Stimulated activated CD8-positive, alpha-beta memory T cell treated with anti-CD3 and anti-CD28 coated beads, Interleukin-7, amount 100 ng/mL, for 48 hours (primary cell): ENCODE measurements around the gene LRRFIP1.
"Not testable (repeated sequence)": the region's sequence is repeated elsewhere in the genome, so short reads cannot be mapped to it uniquely, and the experiment has no call there.

Experiments used
- DNase-seq, 2 donors: peaks; one replicate each; pipeline ENCODE4 v3.0.0-alpha.2; 2020; ENCODE audit warnings: low read depth in 1 of 2; ENCODE audit errors: extremely low read depth in 1 of 2

Gene LRRFIP1

DNA sequence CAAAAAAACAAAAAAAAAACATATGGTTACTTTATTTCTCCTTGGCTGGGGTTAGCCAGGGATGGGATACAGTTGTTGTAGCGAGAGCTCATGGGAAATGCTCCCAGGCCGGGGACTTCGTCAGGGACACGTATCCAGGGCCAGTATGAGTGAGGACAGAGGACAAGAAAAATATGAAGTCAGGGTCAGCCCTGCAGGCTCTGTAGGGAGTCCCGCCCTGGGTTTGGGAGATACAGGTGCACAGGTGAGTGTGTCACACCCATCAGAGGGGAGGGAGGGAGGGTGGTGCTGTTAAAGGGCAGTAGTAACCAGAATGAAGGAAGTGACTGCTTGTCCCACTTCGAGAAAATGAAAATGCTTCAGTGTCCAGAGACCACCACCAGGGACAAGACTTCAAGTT lies 115.6 kb downstream of the LRRFIP1 start:
- DNase-seq, result no peak

DNA sequence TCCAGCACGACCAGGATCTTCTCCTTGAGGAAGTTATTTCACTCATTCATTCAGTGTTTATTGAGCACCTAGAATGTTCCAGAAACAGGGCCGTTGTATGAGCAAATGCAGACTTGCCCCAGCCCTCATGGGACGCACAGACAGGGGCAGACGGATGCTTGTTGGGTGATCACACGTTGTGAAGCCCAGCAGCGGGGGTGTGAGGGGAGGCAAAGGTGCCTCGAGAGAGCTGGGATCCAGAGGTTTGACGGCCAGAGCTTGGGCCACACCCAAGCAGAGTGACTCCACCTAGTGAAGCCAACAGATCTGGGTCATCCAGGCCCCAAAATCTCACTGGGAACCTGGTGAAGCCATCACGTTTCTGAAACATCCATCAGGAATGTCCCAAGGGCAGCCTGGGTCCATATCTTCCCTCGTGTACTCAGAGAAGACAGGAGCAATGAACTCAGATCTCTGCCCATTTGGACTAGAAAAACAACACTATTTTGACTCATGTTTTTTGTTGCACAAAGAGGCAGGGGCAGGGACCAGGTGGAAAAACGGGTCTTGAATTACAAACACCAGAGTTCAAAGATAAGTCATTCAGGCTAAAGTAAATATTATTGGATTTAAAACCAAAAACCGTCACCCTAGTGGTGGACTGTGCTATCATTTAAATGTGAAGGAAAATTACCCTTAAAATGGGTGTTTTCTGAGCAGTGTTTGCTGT lies 116.3 kb downstream of the LRRFIP1 start:
- no peak for DNase-seq

DNA sequence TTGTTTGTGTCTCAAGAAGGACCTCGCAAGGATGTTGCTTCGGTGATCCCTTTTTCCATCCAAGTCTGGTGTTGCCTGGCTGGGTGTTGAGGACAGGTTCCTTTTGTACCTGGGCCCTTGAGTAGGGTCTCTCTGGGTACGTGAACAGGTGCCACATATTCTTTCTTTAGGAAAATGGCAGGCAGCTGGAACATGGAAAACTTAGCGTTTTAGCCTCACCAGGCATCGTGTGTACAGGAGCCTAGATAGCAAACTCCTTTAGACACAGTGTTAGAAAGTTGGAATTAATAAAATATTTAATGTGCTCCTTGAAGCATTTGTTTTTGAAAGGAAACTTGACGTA lies 116.9 kb downstream of the LRRFIP1 start:
- DNase-seq, result no peak

DNA sequence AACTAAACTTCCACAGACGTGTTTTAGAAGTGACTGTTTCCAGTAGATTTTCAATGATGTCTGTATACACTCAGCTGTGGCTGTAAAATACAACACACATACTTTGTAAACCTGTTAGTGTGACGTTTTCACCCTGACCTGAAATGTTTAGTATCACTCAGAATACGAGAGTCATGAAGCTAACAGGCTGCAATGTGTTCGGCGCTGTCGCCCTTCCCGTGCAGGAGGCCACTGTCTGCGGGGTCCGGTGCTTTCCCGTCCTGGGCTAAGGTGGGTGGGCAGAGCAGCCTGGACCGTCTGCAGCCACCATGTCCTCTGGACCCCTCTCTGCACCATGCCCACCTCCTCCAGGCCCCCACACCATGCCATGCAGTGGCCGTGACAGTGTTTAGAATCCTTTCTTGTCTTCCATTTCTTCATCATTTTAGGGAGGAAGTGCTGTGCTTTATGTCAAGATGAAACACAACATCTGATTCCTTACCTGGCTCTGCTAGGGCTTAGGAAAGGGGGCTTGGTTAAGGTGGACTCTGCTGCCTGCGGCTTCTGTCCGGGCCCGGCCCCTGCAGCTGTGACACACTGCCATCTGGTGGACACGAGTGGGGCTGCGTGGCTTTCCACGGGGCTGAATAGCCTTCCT lies 117.3 kb downstream of the LRRFIP1 start:
- DNase-seq, result peak in 1 of 2 donors; percentile 41

DNA sequence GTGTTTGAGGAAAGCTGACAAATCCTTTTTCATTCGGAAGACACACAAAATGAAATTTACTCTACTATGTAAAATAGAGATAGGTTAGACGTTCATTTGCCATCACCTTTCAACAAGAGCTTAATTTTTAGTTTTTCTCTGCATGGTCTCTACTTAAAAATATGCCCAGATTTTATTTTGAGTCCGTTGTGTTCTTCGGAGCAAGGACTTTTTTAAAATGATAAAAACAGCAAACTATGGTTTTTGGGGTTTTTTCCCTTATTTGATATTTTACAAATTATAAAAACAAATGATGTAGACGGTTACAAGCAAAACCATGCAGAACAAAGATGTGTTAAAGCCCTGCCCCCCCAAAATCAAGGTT lies 117.8 kb downstream of the LRRFIP1 start:
- no peak for DNase-seq

DNA sequence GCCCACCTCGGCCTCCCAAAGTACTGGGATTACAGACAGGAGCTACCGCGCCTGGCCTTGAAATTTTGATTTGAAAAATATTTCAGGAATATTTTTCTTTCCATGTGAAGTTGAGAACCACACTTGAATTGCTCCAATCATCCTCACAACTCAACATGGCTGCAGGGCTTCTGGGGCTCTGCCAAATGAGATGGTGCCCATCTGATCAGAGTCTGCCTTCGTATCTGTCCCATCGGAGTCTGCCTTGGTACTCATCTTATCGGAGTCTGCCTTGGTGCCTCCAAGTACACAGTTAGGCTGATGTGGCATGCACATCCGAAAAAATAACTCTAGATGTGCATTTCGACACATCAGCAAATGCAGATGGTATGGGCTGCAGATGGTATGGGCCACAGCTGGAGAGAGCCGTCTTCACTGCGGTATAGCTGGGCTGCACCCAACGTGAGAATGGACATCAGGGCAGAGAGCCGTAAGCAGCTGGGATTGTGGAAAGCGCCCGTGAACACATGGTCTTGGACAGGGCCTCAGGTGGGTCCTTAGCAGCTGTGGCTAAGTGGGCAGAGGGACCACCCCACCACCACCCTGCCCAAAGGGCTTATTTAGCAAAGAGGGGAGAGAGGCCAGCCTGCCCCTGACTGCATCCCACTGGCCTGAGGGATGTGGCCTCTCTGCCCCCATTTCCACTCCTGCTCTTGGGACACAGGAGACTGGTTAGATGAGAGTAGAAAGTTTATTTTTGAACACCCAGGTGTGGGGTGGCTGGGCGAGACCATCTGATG lies 119.1 kb downstream of the LRRFIP1 start:
- DNase-seq, result no peak

DNA sequence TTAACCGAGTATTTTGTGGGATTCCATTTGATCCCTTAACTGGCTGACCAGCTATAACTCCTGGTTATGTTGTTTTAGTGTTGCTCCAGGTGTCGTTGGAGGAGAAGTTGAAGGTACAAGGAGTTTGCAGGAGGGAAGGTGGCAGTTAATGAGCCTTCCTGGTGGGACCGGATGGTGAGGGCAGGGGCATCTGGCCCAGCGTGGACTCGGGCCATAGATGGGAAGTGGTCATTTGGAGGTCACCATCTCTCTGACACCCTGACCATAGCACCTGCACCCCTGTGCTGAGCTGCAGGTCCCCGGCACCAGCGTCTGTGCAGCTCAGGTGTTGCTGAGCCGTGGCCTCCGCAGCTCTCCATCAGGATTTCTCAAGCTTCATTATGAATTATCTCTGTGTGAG lies 119.8 kb downstream of the LRRFIP1 start:
- no peak for DNase-seq

DNA sequence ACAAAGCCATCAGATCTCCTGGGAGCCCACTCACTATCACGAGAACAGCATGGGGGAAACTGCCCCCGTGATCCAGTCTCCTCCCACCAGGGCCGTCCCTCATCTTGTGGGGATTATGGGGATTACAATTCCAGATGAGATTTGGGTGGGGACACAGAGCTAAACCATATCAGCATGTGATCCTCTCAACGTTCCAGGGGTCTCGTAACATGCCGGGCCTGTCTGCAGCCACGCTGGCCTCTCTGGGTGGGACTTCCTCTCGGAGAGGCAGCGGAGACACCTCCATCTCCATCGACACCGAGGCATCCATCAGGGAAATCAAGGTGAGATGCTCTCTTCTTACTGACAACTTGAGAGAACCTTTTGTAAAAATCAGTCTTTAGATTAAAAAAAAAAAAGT lies 121.6 kb downstream of the LRRFIP1 start:
- DNase-seq, result no peak

DNA sequence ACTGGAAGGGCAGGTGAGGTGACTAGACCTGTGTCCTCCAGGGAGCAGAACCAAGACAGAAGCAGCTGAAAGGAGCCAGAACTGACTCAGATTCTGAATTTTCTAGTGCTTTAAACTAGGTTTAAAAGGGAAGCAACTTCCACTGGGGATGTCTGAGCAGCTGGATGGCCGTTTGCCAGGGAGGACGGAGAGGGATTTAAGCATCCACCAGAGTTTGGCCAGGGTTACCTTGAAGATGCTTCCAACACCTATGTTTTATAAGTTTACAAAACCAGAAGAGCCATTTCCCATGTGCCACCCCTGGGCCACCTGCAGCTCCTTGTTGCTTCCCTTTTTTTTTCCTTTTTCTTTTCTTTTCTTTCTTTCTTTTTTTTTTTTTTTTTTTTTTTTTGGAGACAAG lies 122.6 kb downstream of the LRRFIP1 start:
- no peak for DNase-seq

DNA sequence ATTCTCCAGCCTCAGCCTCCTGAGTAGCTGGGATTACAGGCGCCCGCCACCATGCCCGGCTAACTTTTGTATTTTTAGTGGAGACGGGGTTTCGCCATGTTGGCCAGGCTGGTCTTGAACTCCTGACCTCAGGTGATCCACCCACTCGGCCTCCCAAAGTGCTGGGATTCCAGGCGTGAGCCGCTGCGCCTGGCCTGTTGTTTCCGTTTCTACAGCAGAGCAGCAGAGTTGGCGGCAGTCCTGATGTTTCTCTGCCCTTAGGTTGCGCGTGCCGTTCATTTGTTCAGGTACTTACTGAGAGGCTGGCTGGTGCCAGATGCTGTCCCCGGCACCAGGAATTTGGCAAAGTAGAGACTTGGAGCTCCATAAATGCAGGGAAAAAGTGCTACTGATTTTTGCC lies 123.1 kb downstream of the LRRFIP1 start:
- not testable (repeated sequence) for DNase-seq

DNA sequence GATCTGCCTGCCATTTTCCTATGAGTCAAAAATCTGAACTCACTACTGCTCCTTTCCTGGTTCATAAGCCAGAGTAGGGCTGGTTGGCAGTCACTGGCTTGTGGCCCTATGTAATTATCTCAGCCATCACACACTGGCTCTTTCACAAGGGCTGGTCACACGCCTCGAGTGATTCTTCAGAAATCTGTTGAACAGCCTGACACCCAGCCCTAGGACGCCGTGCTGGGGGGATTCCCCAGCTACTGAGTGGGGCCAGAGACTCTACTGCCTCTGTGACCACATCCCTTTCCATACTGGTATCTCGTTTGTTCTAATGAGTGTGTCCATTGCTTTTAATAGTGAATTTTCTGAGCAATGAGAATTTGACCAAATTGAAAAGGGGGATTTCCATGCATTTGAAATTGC lies 125.4 kb downstream of the LRRFIP1 start:
- DNase-seq, result peak; percentile 47 to 60

DNA sequence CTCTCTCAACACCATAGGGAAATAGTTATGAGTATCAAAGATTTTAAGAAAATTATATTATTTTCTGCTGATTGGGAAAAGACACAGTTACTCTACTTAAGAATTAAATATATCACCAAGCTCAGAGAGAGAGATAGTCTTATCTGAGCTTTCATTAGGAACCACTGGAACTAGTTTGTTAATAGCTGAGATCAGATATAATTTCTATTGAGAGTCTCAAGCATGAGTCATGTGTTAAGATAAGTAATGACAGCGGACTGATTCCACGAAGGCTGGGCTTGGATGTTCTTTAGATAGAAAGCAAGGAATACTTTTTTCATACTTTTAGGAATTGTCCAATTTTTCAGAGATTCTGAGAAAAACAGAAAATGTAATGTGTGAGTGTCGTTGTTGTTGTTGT lies 126.8 kb downstream of the LRRFIP1 start:
- no peak for DNase-seq

DNA sequence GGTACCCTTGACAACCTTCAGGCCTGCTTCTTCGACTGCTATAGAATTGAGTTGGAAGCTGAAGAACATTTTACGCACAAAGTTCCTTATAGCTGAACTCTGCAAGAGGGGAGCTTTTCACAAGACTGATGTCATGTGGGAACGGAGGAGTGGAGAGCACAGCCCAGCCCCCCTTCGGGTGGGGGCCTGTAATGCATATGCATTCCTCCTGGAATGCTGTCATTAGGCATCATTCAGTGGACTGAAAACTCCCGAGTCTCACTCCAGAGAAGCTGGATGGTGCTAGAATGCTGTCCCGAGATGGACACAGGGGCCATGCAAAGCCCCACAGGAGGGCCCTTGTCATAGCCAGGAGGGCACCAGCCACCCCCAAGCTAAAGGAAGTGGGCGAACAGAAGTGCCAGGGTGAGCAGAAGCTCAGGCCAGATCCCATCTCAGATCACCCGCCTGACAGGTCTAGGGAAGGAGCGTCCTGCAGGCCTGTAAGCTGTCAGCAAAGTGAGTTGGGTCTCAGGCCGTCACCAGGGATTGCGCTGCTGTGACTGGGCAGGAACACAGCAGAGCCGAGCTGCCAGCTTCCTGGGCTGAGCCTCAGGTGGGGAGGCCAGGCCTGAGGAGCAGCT lies 127.3 kb downstream of the LRRFIP1 start:
- DNase-seq, result no peak

DNA sequence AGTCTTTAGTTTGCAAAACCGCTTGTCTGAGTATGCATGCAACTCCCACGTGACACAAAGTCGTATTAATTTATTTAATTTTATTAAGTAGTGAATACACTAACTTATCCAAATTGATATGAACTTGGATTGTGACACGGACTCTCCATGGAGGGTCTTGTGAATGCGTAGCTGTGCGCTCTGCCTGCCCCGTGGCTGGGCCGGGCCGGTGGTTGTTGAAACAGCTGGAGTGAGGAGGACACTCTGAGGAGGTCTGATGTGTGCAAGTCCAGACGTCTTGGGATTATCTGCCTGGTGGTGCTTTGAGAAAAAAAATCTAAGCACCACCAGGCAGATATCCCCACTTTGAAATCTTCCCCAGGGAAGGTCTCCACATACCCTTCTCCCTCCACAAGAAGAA lies 130.2 kb downstream of the LRRFIP1 start:
- no peak for DNase-seq

DNA sequence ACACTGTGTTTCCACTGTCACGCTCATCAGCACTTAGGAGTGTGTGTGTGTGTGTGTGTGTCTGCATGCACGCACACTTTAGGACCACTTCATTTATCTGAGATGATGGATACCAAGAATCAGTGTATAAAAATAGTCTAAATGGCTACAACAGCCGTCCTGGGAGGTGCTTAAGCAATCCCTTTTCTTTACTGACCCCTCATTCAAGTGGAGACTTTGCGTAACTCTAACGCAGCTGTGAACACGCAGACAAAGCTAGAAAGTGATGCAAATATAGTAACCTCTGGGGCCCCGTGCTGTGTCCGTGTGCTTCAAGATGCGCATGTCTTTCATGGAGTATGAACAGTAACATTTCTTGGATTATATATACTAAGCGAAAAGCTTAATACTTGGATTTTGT lies 130.8 kb downstream of the LRRFIP1 start:
- DNase-seq, result no peak

DNA sequence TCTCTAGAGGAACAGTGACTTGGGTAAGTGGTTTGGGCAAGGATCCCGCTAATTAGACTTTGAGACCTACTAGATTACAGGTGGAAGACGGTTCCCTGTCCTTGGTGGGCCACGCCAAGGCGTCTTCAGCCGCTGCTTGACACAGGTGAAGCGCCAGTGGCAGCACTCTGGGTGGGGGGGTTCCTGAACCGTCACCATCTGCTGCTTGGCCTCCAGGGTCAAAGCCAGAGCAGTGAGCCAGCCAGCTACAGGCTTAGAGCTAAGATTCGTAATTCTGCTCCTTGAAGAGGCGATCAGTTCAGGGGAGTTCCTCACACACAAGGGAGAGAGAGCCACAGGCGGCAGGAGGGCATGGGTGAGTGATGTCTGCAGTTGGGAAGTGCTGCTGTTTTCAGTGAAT lies 131.8 kb downstream of the LRRFIP1 start:
- DNase-seq, result no peak

DNA sequence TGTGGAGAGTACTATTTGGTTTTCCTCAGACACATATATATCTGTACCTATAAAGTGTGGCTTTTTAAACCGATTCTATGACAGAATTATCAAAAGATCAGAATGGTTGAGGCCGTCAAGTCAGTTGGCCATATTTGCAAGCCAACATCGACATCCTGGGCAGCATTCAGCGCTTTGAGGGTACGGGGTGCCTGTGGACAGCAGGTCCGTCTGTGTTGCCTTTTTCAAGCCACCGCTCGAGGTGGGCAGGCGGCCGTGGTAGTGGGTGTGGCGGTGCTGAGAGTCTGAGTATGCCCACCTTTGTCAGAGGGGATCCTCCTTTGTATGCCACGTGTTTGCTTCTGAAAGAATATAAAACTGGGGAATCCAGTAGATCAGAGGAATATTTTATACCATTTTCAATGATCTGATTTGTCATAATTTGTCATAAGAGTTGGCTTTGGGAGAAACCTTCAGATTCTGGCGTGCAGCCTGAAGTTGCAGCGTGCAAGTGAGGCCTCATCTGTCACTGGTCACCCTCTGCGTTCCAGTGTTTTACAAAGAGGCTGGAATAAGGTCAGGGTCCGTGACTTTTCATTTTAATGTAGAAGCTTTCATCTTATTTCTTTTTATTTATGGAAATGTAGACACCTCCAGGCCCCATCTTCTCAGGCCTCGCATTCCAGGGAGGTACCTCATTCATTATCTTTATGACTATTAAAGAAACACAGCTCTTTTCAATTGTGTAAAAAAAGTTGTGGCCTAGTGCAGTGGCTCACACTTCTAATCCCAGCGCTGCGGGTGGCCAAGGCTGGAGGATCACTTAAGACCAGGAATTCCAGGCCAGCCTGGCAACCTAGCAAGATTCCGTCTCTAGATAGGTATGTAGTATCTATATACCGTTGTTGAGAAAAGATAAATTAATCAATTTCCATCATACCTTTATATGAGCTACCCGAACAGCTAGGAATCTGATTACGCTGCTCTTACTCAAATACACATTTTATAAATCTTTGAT lies 133.4 kb downstream of the LRRFIP1 start:
- no peak for DNase-seq

DNA sequence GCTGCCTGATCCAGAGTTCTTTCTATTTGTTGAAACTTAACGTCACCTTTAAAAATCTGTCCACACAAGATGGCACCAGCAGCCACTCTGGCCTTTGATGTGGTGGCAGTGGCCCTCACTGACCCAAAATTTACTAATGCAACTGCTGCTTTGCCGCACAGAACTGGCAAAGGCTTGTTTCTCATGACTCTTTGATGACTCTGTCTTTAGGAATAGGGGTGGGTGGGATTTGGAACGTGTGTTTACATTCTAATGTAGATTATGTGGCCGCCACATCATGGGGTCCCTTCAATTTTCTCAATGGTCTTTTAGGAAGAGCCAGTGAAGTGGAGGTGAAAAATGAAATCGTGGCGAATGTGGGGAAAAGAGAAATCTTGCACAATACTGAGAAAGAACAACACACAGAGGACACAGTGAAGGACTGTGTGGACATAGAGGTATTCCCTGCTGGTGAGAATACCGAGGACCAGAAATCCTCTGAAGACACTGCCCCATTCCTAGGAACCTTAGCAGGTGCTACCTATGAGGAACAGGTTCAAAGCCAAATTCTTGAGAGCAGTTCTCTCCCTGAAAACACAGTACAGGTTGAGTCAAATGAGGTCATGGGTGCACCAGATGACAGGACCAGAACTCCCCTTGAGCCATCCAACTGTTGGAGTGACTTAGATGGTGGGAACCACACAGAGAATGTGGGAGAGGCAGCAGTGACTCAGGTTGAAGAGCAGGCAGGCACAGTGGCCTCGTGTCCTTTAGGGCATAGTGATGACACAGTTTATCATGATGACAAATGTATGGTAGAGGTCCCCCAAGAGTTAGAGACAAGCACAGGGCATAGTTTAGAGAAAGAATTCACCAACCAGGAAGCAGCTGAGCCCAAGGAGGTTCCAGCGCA lies 135.2 kb downstream of the LRRFIP1 start:
- not testable (repeated sequence) for DNase-seq

DNA sequence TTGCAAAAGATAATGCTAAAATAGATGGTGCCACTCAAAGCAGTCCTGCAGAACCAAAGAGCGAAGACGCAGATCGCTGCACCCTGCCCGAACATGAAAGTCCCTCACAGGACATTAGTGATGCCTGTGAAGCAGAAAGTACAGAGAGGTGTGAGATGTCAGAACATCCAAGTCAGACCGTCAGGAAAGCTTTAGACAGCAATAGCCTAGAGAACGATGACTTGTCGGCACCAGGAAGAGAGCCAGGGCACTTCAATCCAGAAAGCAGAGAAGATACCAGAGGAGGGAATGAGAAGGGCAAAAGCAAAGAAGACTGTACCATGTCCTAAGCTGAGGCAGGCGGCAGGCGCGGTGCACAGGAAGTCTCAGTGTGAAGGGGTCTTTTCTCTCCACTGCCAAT lies 136.4 kb downstream of the LRRFIP1 start:
- DNase-seq, result no peak

DNA sequence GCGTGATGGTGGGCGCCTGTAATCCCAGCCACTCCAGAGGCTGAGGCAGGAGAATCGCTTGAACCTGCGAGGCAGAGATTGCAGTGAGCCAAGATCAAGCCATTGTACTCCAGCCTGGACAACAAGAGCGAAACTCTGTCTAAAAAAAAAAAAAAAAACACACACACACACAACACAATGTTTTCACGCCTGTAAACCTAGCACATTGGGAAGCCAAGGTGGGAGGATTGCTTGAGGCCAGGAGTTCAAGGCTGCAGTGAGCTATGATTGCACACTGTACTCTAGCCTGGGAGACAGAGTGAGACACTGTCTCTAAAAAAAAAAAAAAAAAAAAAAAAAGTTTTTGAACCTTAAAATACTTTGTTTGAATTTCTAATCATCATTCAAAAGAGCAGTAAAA lies 137.7 kb downstream of the LRRFIP1 start:
- DNase-seq, result not testable (repeated sequence)
